Stimulated activated CD8-positive, alpha-beta memory T cell treated with anti-CD3 and anti-CD28 coated beads, Interleukin-4, amount 100 ng/mL, for 4 hours (primary cell): ENCODE results near the gene VPS26A.
"Not testable (repeated sequence)": the region's sequence is repeated elsewhere in the genome, so short reads cannot be mapped to it uniquely, and the experiment has no call there.

ENCODE experiments used
- DNase-seq, 2 donors: peaks; one replicate each; pipeline ENCODE4 v3.0.0-alpha.2; 2020; ENCODE audit warnings: low read depth in 2 of 2, low spot score in 1 of 2

Gene VPS26A

GRCh38 chr10:69175326-69175725, 51.3 kb downstream of the VPS26A start:
- not testable (repeated sequence) for DNase-seq

GRCh38 chr10:69176823-69177222, 52.8 kb downstream of the VPS26A start:
- DNase-seq: no peak

GRCh38 chr10:69179089-69179742, 55.2 kb downstream of the VPS26A start:
- DNase-seq: peak; percentile 5 to 7

GRCh38 chr10:69179743-69180524, 56.0 kb downstream of the VPS26A start, which contains the start of gene SUPV3L1:
Gene SUPV3L1, plus strand, starts transcription at chr10:69180234. Its CDS starts 58 bp downstream, at chr10:69180292.
- DNase-seq: peak; percentile 74 to 77

GRCh38 chr10:69180525-69181204, 56.7 kb downstream of the VPS26A start:
- DNase-seq: no peak

- no peak for DNase-seq
These were observed 57.5 kb downstream of the VPS26A start for GRCh38 chr10:69181433-69181832.

GRCh38 chr10:69182005-69182404, 58.0 kb downstream of the VPS26A start:
- no peak for DNase-seq

GRCh38 chr10:69186524-69186923, 62.5 kb downstream of the VPS26A start:
- no peak for DNase-seq

- no peak for DNase-seq
These were observed 77.1 kb downstream of the VPS26A start for GRCh38 chr10:69201045-69201444.

GRCh38 chr10:69202332-69202731, 78.4 kb downstream of the VPS26A start:
- DNase-seq: no peak

GRCh38 chr10:69208761-69209160, 84.8 kb downstream of the VPS26A start:
- DNase-seq: no peak

GRCh38 chr10:69209787-69210484, 86.0 kb downstream of the VPS26A start:
- no peak for DNase-seq

GRCh38 chr10:69211104-69211503, 87.1 kb downstream of the VPS26A start:
- no peak for DNase-seq

GRCh38 chr10:69211524-69211923, 87.5 kb downstream of the VPS26A start:
- DNase-seq: no peak

- DNase-seq: no peak
These were observed 89.8 kb downstream of the VPS26A start for GRCh38 chr10:69213591-69214311.

GRCh38 chr10:69214666-69215131, 90.7 kb downstream of the VPS26A start:
- DNase-seq: no peak

GRCh38 chr10:69215405-69216171, 91.6 kb downstream of the VPS26A start:
- DNase-seq: no peak

GRCh38 chr10:69216577-69217118, 92.7 kb downstream of the VPS26A start:
- DNase-seq: no peak

GRCh38 chr10:69217119-69217754, 93.3 kb downstream of the VPS26A start:
- DNase-seq: no peak
